DMS153 treated with DMSO at 0.1 percent for 48 hours (cell line): ENCODE results near the gene MLLT3.

ENCODE experiments used
- DNase-seq: peaks from one replicate; lab custom pipeline; 2025; ENCODE audit not compliant: unreplicated experiment; lab: John Stamatoyannopoulos, UW

The MLLT3 gene

DNA sequence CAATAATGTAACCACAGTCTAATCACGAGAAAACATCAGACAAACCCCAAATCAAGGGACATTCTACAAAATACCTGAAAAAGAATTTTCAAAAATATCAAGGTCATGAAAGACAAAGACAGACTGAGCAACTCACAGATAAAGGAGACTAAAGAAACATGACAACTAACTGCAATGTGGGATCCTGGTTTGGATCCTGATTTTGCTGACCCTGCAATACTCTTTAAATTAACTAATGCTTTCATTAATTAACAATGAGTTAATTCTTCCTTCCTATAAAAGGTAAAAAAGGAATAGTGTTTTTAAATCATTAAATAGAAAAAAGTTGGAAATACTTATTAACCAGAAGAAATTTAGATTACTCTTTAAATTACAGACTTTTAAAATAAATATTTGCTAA is 103.6 kb downstream of the MLLT3 start:
- no peak for DNase-seq

DNA sequence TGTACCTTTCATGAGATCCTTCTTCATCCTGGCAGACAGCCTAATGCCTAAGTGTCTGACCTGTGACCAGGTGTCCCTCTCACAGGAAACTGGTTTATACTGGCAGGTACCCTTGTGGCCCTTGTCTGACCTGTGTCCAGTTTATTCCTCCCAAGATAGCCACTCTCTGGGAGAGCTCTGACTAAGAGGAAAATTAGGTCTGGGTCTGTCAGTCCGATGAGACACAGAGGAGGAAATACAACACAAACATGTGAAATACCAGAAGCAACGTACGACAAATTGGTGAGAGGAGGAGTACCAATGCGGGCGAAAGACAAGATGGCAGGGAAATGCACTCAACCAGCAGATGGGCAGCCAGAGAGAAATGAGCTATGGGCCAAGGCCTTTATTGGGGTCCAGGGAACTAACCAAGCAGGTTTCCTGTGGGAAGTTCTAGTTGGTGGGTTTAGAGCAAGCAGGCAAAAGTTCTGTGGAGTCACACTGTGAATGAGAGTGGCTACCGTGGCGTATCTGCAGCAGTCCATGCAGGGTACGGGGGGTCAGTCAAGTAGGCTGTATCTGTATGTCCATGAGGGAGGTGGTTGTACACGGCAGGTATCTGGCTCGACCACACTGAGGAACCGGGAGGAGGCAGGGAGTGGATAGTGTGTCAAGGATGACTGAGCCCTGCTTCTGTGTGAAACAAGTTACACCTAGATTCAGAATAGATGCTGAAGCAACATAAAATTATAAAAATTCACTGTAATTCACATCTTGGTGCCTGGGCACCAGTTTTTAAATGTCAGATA is 109.0 kb downstream of the MLLT3 start:
- no peak for DNase-seq

DNA sequence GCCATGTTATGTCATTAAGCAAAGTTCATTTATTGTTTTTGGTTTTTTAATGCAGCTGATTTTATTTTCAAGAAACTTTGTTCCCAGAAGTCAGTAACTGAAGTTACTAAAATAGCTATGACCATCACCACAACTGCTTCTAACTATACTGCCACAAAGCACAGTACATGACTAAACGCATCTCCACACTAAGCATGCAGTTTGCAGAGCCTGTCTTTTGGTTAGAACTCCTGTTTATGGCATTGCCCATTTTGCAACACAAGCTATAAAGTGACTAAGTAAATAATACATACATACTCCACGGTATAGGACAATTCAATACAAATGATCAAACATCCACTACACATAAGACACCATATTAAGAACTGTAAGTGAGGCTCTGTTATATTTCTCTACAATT is 109.7 kb downstream of the MLLT3 start:
- no peak for DNase-seq

DNA sequence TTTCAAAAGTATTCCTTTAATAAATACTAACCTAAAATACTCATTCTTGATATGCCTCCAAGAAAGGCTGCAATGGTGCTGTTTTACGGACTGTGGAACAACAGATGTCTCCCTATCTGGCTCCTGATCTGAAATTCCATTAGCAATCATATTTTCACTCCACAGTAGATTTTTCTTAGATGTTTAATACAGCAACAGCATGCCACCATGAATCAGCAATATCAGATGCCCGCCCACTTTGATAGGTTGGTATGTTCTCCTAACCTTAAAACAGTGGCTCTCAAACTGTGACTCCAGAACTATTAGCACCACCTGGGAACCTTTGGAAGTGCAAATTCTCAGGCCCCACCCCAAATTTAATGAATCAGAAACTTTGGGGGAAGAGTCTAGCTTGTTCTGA is 110.2 kb downstream of the MLLT3 start:
- no peak for DNase-seq

DNA sequence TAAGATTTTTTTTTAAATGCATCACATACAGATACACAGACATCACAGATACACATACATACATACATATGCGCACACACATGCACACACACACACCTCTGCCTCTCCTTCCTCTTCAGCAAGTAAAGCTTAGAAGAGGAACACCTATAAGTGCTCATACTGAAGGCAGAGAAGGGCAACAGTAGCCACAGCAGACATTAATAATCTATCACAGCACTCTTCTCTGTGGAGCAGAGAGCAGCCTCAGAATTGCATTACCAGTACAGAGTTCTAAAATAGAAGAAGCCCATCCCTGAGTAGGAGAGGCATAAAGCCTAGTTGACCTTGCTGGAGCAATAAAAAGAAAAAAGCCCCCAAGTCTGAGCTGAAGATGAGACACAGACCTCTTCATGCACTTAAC is 110.6 kb downstream of the MLLT3 start:
- DNase-seq = no peak

DNA sequence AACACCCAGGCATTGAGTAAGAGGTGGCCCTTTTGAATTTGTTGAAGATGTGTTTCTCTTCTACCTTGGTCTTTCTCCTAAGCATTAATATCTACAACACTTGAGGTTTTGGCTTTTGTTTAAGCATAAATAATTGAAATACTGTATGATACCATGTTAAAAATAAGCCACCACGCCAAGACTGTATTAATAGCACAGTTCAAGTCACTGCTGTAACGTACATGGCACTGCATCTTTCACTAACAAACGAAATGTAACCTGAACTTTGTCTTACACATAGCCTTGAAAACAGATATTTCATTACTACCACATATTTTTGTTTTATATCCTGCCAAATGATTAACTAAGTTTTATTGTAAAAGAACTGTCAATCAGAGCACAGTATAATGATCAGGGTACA is 112.8 kb downstream of the MLLT3 start:
- no peak for DNase-seq

DNA sequence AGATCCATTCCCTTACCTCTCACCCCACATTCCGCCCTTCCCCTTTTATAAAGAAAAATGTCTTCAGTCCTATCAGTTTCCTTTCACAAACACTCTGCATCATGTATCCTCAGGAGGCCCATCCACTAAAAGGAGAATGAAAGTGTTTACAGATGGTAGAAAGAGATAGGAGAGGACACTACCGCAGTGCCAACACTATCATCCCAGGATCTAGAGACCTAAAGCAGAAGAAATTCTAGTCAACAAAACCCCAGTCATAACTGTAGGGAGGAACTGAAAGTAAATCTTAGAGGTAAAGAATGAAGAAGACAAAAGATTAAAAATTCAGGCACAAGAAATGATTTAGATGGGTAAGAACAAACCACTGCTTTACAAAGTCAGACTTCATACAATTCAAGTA is 114.1 kb downstream of the MLLT3 start:
- no peak for DNase-seq

DNA sequence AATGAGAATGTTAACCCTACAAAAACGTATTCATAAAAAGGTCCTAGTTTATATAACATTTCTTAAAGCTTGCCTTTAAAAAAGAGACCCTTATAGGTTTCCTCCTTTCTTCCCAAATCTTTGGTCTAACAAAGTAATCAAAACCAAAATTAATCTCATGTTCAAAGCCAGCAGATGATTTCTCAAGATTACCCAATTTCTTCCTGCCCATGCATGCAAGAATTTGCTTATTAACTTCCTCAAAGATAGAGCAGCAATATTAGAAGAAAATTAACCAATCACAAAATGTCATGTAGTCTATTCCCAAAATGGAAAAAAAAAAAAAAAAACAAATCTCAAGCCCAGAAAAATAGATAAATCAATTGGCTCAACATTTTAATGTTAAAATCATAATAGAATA is 114.9 kb downstream of the MLLT3 start:
- DNase-seq = no peak

DNA sequence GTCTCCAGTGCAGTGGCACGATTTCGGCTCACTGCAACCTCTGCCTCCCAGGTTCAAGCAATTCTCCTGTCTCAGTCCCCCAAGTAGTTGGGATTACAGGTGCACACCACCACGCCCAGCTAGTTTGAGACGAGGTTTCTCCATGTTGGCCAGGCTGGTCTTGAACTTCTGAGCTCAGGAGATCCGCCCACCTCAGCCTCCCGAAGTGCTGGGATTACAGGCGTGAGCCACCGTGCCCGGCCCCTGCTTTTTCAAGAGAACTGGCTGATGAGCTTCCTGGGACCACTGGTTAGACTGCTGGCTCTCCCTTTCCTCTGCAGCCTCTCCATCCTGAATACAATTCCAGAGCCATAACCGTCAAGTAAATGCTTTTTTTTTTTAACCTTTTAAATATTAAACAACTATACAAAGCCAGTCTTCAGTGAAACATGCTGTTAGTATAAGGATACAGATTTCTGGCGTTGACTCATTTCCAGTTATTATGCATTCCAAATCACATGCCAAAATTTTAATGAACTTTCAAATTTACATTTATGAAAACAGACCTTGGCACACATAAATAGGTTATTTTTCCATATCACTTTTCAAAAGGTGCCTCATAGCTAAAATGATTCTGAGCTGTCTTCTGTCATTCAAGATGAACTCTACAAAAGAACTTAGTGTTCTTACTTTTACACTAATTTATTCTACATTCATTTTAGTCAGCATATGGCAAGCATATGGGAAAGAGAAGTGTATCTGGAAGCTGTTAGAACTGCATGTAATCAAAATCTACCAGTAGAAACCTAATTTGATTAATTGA is 116.0 kb downstream of the MLLT3 start:
- no peak for DNase-seq

DNA sequence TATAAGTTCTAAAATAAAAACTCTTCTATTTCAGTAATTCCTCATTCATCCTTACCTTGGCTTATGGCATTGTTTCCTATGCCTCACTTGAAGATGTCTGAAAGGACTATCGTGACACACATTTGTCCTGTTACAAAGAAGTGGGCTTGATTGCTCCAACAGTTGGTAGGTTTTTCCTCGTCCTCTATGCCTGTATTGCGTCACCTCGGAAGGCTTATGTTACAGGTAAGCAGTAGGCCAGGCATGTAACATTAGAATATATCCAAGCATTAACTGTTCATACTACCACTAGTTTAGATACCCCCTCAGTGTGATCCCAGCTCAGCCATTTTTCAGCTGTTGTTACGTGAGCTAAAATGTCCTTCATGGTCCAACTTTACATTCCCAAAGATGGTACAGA is 116.7 kb downstream of the MLLT3 start:
- DNase-seq = no peak

DNA sequence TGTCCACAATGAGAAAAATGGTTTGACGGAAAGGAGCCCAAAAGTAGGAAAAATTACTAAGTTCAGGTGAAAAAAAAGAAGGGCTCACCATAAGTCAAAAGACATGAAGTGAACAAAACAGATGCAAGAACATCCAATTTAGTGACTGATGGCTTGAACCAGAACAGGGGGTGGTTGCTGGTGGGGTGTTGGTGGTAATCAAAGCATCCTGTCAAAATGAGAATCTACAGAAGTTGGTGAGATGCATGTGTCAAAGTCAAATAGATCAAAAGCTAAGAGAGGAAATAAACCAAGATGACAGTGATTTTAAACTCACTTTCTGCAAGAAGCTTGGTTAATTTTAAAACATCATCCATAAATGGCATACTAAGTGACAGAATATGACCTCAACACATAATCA is 117.4 kb downstream of the MLLT3 start:
- no peak for DNase-seq

DNA sequence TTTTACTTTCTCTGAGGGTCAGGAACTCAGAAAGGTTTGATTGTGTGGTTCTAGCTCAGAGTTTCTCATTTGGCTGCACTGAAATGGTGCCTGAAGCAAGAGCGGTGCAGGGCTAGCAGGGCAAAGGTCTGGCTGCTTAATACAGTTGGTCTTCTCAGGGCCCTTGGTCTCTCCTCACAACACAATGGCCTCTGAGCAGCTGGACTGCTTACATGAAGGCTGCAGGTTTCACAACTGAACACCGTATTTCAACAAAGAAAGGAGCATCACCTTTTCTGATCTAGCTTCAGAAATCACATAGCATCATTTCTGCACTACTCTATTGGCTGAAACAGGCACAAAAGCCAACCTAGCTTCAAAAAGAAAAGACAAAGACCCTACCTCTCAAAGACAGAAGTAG is 122.2 kb downstream of the MLLT3 start:
- no peak for DNase-seq

DNA sequence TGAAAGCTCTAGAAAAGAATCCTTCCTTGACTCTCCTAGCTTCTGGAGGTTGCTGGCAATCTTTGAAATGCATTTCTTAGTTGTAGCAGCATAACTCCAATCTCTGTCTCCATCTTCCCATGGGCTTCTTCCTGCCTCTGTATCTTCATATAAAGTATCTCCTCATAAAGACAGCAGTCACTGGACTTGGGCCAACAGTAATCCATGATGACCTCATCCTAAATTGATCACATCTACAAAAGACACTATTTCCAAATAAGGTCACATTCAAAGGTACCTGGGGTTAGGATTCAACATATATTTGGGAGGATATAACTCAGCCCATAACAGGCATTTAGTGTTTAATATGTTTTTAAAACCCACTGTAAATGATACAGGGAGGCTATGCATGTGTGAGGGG is 123.3 kb downstream of the MLLT3 start:
- DNase-seq = no peak

DNA sequence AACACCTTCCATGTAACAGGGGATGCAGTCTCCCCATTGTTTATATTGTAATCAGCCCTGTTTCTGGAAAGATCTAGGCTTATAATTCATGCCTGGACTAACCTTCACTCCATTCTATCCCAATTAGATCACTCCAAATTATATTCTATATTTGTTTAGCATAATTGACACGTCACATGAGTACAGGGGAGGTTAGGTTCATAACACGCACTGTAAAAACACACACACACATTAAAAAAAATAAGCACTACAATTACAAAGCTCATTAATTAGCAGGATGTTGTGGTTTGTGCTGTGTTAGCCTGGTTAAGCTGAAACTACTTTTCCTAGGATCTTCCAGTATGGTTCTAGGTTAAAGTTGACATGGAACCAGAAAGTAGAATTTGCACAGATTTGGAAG is 126.0 kb downstream of the MLLT3 start:
- DNase-seq = no peak

DNA sequence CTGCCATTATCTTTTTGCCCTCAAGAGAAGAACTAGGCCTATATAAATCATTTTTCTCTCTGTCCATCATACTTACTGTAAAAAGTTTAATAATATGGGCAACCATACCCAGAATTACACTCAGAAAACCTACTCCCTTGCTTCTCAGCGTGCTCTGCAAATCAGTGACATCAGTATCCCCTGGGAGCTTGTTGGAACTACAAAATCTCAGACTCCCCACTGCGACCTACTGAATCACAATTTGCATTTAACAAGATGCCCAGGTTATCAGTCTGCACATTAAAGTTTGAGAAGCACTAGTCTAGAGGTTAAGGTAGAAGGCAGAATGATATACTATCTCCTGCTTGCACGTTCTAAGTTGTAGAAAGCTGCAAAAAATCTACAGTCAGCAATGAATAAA is 127.2 kb downstream of the MLLT3 start:
- no peak for DNase-seq

DNA sequence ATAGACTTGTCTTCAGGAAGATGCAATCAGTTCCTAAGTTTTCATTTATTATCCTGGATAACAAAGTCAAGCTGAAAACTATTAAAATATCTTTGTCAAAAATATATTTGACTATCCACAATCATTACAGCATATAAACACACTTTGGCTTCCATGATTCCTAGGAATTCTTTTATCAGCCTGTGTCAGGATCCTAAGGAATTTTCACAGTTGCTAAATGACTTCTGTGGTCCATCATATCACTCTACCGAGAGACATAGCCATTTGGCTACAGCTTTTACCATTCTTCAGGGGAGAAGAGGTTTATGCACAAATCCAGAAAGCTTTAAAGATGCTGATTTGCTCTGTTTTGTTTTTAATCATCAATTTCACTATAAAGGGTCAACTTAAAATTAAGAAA is 128.3 kb downstream of the MLLT3 start:
- DNase-seq = no peak

DNA sequence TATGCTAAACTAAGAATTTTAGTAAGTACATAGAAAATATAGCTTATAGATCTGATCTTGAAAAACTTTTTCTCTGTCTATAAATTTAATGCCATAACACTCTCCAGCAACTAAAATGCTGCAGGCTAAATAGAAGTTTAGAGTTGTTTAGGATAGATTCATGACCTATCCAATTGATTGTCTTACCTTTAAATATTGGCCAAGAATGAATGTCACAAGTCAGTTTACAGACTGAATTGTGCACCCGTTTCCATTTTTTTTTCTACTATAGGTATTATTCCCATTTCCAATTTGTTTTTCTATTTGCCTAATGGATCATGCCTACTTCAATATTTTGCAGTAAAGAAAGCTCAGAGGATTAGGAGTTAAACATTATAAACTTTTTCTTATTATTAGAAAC is 129.5 kb downstream of the MLLT3 start:
- DNase-seq = no peak

DNA sequence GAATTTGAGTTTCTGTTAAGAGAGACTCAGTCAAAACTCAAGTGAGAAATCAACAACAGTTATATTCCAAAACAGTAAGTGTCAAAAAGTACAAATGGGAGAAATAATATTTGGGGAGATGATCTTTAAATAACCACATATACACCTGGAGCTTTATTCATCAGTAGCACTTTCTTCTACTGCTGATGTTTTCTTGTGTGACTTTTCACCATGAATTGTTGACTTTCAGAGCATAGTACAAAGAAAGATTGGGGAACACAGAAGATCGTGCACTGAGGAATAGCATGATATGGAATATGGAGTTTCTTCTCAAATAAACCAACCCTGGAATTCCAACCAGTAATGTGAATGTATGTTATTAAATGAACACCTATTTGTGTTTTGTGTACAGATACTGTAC is 130.7 kb downstream of the MLLT3 start:
- no peak for DNase-seq

DNA sequence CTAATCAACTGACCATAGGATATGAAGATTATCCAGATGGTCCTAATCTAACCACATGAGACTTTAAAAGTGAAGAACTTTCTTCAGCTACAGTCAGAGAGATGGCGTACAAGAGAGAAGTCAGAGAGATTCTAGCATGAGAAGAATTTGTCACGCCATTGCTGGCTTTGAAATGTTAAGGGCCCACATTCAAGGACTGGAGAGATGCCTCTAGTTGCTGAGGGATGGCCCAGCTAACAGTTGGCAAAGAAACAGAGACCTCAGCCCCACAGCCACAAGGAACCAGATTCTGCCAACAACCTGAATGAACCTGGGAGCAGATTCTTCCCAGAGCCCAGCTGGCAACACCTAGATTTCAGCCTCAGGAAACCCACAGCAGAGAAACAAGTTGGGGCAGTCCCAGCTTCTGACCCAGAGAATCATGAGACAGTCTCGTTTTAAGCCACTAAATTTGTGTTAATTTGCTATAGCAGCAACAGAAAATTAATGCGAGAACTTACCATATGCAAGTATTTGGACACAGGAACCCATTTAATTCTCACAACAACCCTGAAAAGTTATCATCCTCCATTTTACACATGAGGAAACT is 132.0 kb downstream of the MLLT3 start:
- DNase-seq = no peak

DNA sequence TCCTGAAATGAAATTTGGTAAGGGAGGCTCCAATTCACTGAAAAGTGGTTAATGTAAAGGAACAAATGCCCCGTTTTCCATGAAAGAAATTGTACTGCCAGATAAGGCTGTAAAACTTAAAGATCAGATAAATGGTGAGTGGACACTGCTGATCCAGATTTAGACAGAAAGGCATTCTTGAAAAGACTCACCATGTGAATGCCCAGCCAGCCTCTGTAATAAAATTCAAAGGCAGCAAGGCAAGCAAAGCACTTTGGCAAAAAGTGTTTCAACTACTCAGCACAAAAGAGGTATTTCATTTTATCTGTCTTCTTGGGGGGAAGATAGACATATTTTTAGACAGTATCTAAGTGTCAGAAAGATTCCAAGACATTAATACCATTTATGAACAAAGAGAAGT is 133.6 kb downstream of the MLLT3 start:
- no peak for DNase-seq

DNA sequence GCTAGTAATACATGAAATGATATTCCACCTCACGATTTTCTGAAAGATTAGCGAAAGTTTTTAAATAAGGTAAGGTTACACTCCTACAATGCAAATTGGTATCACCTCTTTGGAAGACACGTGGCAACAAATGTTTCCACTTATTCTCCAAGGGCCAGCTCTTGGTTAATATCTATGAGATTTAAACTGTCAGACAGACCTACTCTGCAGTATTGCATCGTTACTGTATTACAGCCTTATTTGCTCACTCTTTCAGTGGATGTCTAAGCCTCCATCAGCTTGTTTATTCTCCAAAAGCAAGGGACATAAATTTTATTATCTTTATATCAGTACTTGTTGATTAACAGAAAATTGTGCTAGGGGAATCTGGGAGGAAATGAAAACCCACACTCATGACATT is 135.7 kb downstream of the MLLT3 start:
- DNase-seq = no peak

DNA sequence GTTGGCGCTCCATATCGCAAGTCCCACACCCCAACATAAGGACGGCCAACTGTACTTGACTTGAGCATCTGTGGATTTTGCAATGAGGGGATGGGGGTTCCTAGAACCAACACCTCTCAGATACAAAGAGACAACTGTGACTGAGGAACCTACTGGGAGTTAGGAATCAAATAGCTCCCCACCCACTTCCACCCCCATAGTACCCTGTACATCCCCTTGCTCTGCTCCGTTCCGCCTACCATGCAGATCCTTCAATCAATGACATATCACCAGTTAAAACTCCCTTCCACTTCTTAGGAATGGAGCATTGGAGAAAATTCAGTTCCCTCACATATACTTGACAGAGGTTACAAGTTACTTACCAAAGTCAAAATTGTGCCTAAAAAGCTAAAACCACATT is 140.9 kb downstream of the MLLT3 start:
- no peak for DNase-seq
